Measurements from ENCODE around the gene NMNAT3.

Gene NMNAT3

DNA sequence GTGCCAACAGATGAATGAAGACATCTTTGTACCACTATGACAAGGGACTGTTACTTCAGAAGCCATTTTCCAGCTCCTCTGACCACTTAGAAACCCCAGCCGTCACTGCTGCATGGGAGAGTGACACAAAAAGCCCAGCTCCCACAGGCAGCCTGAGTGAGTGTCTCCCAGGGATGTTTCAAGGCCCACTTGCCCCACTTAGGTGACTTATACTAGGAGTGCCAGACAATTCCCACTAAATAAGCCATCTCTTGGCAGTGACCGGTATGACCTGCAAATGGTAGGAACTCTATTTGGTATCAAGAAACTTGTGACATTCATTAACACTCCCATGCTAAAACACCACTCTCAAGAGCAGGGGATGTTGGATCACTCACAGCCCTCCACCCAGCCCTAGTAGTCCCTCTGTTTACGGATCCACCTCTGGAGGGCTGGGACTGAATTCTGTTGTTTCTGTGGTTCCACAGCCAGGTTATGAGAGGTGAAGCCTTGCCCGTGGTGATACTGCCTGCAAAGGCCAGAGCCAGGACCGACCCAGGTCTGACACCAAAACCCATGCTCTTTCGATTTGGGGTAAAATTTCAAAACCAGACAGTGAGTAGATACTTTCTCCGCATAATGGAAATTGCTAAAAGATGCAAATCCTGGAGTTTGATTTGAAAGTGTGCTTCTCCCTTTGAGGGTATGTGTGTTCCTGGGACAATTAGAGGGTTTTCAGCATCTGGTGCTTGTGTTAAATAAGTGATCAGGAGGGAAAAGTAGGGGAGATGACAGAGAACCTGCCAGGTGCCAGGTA lies 152.7 kb downstream of the NMNAT3 start:
- DNase-seq (ENCODE audit: insufficient read length, low spot score) (no peak), FAIRE-seq (no peak)

DNA sequence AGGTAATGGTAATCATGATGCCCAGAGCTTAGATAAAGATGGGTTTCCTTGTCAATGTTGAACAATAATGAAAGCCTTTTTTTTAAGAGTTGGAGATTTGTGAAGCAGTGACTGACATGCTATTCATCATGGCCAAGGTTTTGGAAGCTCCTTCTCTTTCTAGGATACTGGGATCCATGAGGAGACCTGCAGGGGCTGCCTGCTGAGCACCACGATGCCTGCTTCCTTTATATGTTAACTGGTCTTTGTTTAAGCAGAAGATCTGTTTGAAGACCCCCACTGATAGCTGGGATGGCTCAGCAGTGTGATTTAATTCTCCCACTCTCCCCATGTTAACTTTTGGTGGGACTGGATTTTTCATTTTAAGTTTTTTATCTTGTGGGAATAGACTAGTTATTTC lies 154.1 kb downstream of the NMNAT3 start:
- DNase-seq (ENCODE audit: insufficient read length, low spot score), result no peak
- no peak for FAIRE-seq

DNA sequence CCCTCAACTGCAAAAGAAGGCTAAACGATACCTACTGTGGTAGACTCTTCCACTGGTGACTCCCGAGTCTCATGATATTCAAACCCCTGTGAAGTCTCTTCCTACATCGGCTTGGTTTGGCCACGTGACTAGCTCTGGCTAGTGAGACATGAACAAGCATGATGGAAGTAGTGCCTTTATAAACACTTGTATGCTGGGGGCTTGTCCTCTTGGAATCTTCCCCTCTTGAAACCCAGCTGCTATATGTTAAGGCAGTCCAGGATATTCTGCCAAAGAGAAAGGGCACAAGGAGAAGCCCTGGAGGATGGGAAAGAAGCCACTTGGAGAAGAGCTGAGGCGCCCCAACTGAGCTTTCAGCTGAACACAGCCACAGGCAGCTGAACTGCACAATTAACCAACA lies 154.6 kb downstream of the NMNAT3 start:
- FAIRE-seq (no peak), DNase-seq (ENCODE audit: insufficient read length, low spot score) (no peak)

DNA sequence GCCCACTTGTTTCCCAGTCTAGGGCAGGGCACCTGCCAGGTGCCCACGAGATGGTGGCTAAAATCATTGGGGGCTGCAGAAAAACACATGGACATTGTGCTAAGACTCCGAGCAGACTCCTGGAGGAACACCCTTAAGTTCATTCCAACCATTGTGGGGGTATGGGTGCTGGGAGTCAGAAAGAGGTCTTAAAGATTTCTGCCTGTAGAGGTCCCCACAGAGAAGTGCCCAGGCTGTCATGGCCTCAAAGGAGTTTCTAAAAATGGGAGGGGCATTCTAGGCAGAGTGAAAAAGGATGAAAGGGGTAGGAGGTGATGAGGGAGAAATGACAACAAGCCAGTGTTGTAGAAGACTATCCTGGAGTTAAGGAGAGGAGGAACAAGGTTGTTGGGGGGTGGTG lies 155.4 kb downstream of the NMNAT3 start:
- no peak for FAIRE-seq
- DNase-seq (ENCODE audit: insufficient read length, low spot score), result no peak

DNA sequence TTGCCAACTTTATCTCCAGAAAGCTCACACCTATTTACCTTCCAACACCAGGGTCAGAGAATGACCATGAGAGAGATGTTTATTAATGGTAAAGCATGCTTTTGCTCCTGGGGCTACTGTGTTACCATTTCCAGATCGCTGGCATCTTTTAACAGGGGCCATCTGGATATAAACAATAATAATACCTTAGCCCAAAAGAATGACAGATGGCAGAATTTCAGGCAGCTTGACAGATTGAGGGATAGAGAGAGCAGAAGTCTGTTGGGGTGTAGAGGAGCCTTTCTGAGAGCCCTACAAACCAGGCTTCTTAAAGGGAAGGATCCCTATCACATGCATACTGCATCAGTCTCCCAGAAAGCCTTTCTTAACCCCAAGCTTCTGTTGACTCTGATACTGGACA lies 156.0 kb downstream of the NMNAT3 start:
- FAIRE-seq, result no peak
- no peak for DNase-seq (ENCODE audit: insufficient read length, low spot score)

DNA sequence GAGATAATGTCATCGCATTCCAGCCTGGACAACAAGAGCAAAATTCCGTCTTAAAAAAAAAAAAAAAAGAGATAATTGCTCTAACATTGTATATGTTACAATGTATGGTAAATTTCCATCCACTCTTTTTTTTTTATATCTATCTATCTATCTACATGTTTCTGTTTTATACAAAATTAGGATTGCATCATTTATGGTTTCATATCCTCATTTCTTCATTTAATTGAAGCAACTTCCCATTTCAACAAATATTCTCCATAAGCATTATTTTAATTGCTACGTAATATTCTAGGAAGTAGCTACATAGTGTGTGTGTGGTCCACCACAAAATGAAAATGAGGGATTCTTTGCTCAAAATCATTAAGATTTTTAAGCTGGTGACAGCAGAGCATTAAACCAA lies 156.6 kb downstream of the NMNAT3 start:
- FAIRE-seq, result no peak
- DNase-seq (ENCODE audit: insufficient read length, low spot score), result no peak

DNA sequence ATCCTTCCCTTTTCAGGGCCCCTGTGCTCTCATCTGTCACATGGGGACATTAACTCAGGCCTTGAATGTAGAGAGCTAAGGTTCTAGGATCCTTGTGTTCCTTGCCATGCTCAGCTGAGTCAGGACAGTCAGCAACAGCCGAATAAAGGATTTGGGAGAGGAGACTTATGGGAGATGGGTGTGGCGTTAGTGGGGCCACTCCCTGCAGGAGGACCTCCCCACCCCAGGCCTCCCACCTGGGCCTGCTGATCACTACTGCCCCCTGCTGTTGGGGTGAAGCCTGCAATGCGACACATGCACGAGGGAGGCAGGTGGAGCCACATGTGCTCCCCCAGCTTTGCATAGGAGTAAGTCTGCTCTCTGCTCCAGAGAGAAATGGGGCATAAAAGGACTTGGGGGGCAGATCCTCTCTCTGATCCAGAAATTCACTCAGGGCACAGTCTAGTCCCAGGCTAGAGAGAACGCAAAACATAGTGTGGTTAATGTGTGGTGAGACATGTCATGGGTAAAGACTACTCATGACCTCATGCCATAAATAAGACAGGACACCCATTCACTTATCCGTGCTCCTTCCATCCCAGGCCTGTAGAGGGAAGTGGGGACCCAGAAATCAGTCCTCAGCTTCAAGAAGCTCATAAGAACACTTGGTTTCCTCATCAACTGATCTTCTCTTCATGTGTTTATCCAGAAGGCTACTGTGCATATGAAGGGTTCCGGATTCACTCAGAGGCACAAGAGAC lies 157.6 kb downstream of the NMNAT3 start:
- FAIRE-seq (no peak), DNase-seq (ENCODE audit: insufficient read length, low spot score) (no peak)

DNA sequence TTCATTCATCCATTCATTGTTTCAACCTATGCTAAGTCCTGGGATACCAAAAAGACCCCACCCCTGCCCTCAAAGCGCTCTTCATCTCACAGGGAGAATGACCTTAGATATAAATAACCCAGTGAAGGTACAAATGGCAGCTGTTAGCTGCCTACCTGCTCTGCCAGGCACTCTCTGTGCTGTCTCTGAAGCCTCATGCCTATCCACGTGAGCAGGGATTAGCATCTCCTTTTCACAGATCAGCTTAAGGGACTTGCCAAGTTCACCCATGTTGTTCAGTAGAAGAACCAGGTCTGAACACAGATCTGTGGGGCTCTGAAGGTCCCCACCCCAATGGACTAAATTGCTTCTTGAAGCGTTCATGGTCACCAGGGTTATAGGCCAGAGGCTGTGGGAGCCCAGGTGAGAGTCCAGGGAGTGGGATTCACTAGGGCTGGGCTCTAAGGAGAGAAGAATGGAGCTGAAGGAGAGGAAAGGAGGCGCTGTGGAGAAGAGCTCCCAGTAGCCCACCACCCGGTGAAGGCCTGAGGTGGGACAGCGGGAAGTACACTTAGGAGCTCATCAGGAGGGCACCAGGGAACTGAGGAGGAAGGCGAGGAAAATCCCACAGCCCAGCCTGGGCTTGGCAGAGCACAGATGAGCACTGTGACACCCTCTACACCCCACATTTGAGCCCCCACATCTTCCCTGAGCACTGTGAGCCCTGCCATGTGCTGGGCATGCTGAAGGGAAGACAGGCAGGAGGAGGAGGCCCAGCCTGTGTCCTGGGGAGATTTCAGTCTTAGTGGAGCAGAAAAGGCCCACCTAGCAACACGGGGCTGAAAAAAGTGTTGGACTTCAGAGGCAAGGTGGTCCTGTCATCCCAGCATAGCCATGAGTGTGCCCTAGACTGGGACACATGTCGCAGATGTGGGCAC lies 158.6 kb downstream of the NMNAT3 start:
- FAIRE-seq (no peak), DNase-seq (ENCODE audit: insufficient read length, low spot score) (no peak)

DNA sequence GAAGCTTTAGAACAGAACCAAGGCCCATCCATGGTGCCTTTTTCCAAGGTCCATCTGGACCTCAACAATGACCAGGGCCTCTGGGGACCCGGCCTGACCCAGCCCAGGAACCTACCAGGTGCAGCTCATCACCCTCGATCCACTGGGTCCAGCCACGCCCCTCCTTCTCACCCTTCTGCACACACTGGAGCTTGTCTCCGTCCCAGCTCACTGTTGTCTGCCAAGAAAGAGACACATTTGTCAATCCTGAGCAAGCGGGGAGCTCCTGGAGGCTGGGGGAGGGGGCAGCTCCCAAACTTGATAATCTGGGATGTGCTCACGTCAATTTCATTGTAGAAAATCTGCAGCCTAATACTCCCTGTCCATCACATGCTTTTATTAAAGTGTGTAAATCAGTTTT lies 159.5 kb downstream of the NMNAT3 start:
- no peak for FAIRE-seq
- no peak for DNase-seq (ENCODE audit: insufficient read length, low spot score)

DNA sequence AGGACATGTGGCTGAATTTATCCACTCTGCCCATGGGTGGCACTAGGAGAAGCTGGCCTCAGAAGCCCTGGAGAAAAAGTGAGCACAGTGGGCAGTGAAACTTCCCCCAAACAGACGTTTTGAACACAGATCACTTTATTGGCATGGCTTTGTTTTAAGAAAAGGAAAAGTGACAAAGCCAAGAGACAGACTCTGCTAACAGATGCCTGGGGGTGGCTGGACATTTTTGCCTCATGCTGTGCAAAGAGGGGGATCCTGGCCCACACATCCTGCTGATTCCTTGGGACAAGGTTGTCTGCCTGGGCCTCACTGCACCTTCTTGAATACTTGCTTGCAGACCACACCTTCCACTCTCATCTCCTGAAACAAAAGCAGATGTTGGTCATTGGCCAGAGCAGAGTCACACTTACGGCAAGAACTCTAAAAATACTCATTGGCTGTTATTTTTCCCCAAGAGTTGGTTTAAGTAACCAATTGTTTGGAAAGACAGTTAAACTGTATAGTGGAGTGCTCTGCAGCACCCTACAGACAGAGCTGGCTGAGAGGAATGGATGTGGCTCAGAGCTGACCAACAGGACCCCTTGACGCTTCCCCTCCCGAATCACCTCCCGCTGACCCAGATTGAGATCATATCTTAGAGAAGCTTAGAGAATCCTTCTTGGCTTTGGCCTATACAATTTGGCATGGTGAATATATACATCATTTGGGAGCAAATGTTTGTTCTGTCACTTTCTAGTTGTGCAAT lies 160.3 kb downstream of the NMNAT3 start:
- FAIRE-seq, result no peak
- no peak for DNase-seq (ENCODE audit: insufficient read length, low spot score)

DNA sequence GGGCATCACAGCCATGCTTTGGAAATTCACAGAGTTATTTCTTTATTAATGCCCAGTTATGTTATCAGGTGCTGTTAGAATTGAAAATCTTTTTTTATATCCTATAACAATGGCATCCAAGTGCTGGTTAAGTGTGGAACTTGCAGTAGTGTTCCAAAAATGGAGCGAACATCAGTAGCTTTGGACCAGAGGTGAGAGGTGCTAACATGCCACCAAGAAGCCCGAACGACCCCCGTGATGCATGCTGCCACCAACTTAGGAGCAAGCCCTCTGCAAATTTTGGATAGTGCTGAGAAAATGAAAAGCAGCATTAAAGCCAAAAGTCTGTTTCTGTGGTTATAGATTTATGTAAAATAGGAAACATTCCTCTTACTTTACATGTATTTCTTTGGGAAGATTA lies 163.0 kb downstream of the NMNAT3 start:
- FAIRE-seq, result no peak

More for the DNA sequence above, 163.0 kb downstream of the NMNAT3 start:
- no peak for DNase-seq (ENCODE audit: insufficient read length, low spot score)

Data from HTR-8/SVneo (cell line).